Fibroblast of skin of back (primary cell): ENCODE measurements around the gene ERCC6L.
"Not testable (repeated sequence)": the region's sequence is repeated elsewhere in the genome, so short reads cannot be mapped to it uniquely, and the experiment has no call there.

Source experiments
- DNase-seq: peaks from one replicate; pipeline ENCODE4 v3.0.0-alpha.2; 2013

ERCC6L gene

GRCh38 chrX:72245461-72246089 is 6.7 kb upstream of the ERCC6L start:
- peak; percentile 47 for DNase-seq

DNA sequence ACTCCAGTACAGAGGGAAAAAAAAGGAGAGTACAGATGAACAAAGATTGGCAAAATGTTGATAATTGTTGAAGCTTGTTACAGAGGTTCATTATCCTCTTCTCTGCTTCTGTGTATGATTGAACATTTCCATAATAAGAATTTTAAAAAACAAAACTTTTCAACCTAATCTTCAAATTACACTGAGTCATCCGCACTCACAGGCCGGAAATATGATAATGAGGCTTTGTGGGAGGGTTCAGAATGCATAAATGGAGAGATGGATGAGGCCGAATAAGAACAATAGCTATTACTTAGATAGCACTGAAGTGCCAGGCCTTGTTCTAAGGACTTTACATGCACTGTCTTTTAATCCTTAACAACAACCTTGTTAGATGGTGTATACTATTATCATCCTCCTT is 4.6 kb upstream of the ERCC6L start:
- peak; percentile 44 for DNase-seq

GRCh38 chrX:72240976-72241375 is 2.1 kb upstream of the ERCC6L start:
- no peak for DNase-seq

- DNase-seq = peak; percentile 10
Observed at GRCh38 chrX:72238183-72238582, 644 bp downstream of the ERCC6L start.

GRCh38 chrX:72236841-72237240 is 2.0 kb downstream of the ERCC6L start:
- peak; percentile 70 for DNase-seq

- DNase-seq = no peak
Observed at GRCh38 chrX:72230290-72230689, 8.5 kb downstream of the ERCC6L start.

GRCh38 chrX:72220375-72220774 is 18.5 kb downstream of the ERCC6L start:
- DNase-seq = not testable (repeated sequence)

DNA sequence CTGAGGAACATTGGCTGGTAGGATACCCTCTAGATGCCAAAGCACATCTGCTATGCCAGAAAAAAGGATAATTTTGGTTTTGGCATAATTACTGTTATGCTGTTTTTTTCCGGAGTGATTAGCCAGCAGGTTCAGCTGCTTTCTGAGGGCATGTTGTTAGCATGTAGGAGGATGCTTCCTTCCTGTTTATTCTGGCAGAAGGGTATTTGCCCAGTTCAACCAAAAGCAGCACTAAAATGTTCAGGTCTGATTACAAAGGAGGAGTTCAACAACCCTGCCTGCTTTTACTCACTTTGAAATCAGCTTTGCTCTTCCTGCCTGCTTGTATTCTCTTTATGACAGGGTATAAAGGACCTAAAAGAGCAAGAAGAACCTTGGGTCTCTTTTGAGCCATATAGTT is 21.9 kb downstream of the ERCC6L start:
- no peak for DNase-seq

DNA sequence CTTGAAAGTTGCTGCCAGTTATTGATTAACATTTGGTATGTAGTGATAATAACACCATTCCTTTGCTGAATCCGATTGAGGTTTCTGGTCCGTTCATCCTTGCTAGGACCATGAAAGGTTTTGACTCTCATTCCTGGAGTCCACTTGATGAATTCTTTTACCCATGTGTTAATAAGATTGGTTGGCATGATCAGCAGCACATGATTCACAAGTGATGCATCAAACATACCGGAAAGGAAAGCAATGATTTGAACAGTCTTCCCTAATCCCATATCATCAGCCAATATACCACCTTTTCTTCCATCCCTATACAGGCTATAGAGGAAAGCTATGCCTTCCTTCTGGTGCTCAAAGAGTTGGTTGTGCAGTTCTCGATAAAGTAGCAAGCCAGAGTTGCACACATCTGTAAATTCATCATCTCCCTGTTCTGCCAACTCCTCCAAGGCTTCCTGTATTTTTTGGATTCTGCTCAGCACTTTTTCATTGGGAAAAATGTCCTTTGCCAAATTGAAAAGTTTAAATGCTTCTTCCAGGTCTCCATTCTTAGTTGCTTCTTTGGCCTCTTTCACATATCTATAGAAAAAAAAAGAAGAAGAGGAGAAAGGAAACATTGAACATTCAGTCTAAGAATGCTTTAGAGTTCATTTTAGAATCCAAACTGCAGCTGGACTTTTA is 30.6 kb downstream of the ERCC6L start:
- DNase-seq = no peak

GRCh38 chrX:72207366-72207765 is 31.5 kb downstream of the ERCC6L start:
- no peak for DNase-seq

GRCh38 chrX:72205706-72206105 is 33.1 kb downstream of the ERCC6L start:
- no peak for DNase-seq

DNA sequence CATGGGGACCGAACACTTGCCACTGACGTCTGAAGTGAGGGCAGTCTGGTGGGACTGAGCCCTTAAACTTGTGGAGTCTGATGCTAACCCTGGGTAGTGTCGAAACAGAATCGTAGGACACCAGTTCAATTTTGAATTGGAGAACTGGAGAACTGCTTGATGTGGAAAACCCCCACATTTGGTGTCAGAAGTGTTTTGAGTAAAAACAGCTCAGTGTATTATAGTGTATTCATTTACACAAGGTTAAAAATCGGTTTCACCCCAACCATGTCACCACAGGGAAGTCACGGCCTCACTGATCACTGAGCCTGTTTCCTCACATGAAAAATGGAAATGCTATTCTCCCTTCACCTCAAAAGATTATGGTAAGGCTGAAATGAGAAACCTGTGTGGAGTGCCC is 35.4 kb downstream of the ERCC6L start:
- no peak for DNase-seq

- DNase-seq = no peak
Observed at GRCh38 chrX:72202792-72203401, 35.9 kb downstream of the ERCC6L start.

DNA sequence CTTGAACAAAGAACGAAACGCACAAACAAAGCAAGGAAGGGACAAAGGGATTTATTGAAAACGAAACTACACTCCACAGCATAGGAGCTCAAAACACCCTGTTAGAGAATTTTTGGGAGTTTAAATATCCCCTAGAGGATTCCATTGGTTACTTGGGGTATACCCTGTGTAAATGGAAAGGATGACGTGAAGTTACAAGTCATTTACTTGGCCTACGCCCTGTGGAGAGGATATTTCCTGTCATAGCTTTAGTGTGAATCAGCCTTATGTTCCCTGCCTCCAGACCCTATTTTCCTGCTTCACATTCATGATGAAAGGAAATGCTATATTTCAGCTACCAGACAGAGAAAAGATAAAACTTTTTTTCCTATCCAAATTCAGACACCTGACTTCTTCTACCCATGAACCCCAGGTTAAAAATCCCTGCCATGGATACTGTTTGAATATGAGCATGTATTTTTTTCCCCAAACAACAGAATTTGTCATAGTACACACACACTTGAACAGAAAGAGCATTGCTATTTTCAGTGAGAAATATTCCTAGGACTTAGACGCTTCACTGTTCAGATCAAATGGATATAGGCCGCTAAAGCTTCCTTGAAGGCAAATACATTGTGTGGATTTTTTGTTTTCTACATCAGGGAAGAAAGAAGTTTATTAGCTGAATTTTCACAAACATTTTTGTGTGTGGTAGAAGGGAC is 36.8 kb downstream of the ERCC6L start:
- peak; percentile 88 for DNase-seq

DNA sequence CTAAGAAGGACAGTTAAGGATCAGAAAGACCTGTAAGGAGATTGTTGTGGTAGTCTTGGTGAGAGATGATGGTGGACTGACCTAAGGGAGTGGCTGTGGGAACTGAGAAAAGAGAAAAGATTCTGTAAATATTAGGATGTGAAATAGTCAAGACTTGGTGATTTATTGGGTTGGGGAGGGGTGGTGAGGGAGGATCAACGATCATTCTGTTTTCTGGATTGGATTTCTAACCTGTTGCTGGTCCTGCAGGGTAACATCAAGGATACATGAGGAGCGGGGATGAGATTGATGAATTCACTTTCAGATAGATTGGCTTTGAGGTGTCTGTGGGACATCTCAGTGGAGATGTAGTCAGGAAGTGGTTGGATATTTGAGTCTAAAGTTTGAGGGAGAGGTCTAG is 55.9 kb downstream of the ERCC6L start:
- DNase-seq = no peak

DNA sequence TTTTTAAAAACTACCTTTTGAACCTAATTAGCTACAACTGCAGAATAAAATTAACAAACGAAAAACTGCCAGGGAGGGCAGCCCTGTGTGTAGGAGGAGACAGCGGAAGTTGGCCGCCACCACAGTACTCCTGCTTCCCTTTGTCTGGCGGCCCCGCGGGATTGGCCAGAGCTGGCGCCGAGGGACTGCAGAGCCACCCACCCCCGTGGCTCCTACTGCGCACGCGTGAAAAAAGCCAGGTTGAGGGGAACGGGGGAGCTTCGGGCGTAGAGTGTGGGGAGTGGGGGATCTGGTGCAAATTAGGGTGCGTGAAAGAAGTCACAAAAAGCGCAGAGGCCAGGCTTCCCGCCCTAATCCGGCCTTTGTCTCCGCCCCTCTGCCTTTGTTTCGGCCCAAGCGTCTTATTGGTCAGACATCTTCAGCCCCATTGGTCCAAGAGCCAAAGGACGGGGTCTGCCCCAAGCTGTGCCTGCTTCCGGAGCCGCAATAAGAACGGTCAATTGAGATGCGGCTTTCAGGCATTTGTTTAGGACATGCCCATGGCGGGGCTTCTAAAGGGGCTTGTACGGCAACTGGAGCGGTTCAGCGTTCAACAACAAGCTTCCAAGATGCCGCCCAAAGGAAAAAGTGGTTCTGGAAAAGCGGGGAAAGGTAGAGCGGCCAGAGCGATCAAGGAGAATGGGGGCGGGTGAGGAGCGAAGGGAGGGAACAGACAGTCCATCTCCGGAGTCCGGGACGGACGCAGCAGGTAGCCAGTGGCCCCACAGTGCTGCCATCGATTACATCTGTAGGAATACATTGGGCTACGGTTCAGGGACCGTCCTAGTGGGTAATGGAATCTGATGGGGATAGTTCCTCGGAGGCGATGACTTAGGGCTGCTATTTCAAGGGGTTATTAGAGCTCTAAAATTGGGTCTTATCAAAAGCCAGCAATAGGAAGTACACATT is 57.4 kb downstream of the ERCC6L start, which contains the start of gene PIN4:
PIN4 (plus strand) TSS at position 580 of the 948 bp plus-strand sequence; CDS start at position 609, 29 bp downstream.
- DNase-seq = peak; percentile 96

DNA sequence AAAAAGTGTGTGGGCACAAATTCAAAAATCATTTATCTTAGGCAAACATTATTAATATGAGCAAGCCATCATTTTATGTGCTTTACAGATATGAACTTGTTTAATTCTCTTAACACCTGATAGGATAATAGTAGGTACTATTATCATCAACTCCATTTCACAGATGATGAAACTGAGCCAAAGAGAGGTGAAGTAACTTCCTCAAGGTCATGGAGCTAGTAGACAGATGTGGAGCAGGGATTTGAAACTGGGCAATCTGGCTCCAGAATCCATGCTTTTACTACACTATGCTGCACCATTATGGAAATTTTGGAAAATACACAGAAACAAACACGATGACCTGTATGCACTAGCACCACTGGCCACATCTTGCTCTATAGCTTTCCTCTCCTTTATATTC is 58.3 kb downstream of the ERCC6L start:
- DNase-seq = no peak

- no peak for DNase-seq
Observed at GRCh38 chrX:72176981-72177380, 61.8 kb downstream of the ERCC6L start.

DNA sequence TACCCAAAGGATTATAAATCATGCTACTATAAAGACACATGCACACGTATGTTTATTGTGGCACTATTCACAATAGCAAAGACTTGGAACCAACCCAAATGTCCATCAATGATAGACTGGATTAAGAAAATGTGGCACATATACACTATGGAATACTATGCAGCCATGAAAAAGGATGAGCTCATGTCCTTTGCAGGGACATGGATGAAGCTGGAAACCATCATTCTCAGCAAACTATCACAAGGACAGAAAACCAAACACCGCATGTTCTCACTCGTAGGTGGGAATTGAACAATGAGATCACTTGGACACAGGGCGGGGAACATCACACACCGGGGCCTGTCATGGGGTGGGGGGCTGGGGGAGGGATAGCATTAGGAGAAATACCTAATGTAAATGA is 62.5 kb downstream of the ERCC6L start:
- not testable (repeated sequence) for DNase-seq

GRCh38 chrX:72169008-72169728 is 69.7 kb downstream of the ERCC6L start:
- peak; percentile 4 for DNase-seq

DNA sequence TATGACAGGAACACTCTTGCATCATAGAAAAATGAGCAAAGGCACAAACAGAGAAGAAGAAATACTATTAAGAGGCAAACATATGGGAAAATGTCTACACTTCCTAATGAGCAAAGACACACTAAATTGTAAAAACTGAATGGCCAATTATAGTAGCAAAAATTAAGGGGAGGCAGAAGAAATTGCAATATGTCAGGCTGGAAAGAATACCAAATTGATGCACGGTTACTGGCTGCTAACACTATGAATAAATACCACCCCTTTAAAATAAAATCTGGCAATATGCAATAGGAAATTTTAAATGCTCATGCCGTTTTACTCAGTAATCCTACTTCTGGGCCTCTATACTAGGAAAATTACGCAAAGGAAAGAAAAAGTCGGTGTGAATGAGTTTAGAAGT is 73.3 kb downstream of the ERCC6L start:
- no peak for DNase-seq
